ENCODE data around the gene HNMT.
"Not testable (repeated sequence)": the region's sequence is repeated elsewhere in the genome, so short reads cannot be mapped to it uniquely, and the experiment has no call there.

HNMT gene

GRCh38 chr2:137945229-137945628, 19.0 kb upstream of the HNMT start:
- DNase-seq (ENCODE audit: insufficient read length, low spot score): no peak

DNA sequence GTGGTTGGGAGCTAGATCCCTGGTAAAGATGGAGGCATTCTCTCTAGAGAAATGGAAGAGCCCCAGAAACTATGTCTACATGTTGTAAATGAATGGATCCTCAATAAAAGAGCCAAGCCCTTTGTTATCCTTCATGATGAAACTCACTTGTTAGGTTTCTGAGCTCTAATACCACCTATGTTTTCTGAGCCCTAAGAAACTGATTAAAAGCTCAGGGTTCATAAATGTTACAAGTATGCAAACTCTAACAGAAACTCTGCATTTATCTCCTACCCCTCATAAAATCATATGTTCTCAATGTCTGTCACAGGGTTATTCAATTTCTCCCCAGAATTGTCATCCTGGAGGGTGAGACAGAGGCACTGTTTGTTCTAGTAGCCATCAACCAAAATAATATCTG, 18.0 kb upstream of the HNMT start:
- DNase-seq (ENCODE audit: insufficient read length, low spot score) (no peak), FAIRE-seq (no peak)

More at GRCh38 chr2:137945229-137945628, 19.0 kb upstream of the HNMT start:
- FAIRE-seq: no peak

- no peak for FAIRE-seq
- DNase-seq (ENCODE audit: insufficient read length, low spot score): no peak
These were observed 17.1 kb upstream of the HNMT start for GRCh38 chr2:137947032-137947727.

DNA sequence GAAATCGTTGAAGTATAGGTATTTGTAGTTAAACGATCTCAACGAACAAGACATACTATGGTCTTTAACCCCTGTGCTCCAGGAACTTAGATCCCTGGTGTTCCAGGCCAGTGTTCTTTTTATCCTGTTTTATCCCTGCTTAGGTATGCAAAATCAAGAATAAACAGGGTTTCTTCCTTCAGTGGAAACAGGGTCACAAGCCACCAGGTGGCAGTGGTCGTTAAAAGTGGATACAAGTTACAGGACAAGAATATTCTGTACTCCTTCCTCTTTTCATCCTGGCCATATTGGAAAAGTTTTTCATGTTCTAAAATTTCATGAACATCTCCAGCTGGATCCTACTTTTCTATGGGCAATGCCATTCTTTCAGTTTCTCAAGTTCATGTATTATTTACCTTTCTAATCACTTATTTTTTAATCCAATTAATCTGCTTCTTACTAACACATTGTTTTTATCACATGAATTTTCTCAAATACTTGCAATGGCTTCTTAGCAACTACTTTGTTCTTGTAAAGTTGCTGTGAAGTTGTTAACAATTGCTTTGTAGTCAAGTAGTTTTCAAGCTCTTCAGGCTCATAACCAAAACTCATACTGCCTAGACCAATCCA, 16.4 kb upstream of the HNMT start:
- peak; percentile 48 for DNase-seq (ENCODE audit: insufficient read length, low spot score)
- no peak for FAIRE-seq

- DNase-seq (ENCODE audit: insufficient read length, low spot score) (no peak), FAIRE-seq (no peak)
These were observed 15.4 kb upstream of the HNMT start for GRCh38 chr2:137948894-137949293.

DNA sequence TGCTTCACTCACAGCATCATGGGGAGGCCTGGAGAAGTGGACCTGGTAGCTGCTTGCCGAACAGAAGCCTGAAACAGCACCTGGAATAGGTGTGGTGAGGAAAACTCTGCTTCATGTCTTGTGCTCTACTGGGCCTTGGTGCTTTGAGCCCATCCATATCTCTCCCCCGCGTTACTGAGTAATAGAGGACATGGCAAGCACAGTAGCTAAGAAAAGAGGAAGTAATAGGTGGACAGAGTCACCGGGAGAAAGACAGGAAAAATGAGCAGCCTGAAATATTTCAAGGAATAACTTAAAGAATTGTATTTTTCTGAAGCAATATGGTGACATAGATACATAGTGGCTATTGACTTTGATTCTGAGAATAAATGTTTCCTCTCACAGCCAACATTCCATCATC, 14.0 kb upstream of the HNMT start:
- DNase-seq (ENCODE audit: insufficient read length, low spot score) (no peak), FAIRE-seq (no peak)

DNA sequence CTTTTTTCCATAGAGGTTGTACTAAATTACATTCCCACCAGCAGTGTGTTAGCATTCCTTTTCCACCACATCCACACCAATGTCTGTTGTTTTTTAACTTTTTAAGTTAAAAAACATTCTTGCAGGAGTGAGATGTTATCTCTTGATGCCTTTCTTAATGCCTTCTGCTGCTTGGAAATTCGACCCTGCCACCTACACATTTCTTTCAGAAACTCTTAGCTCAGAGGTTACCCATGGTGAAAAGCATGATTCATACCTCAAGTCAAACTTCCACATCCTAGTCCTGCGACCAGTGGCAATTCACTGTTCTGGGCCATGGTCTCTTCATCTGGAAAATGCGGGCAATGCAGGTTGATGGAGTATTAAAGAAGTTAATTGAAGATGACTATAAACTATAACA, 12.7 kb upstream of the HNMT start:
- FAIRE-seq (no peak), DNase-seq (ENCODE audit: insufficient read length, low spot score) (peak; percentile 23)

DNA sequence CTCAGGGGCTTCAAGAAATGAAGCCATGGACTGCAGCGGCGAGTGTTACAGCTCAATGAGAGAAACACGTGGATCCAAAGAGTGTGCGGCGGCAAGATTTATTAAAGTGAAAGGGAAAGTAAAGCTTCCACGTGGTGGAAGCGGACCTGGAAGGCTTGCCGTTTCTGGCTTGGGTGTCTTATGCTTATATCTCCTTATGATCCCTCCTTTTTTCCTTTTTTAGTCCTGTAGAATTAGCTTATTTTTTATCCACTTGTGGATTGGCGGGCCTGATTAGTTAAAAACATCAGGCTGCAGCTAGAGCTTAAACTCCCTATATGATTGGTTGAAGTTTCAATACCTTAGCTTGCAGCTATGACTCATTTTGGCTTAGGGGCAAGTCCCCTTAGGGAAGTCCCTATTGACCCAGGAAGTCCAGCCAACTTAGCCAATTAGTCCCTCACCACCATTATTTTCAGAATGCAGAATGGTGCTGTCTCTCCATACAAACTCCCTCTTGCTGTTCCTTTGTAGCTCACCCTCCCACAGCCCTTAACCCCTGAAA, 11.6 kb upstream of the HNMT start:
- DNase-seq (ENCODE audit: insufficient read length, low spot score): no peak

GRCh38 chr2:137955536-137955935, 8.7 kb upstream of the HNMT start:
- FAIRE-seq (no peak), DNase-seq (ENCODE audit: insufficient read length, low spot score) (no peak)

More for the DNA sequence above, 11.6 kb upstream of the HNMT start:
- FAIRE-seq: no peak

DNA sequence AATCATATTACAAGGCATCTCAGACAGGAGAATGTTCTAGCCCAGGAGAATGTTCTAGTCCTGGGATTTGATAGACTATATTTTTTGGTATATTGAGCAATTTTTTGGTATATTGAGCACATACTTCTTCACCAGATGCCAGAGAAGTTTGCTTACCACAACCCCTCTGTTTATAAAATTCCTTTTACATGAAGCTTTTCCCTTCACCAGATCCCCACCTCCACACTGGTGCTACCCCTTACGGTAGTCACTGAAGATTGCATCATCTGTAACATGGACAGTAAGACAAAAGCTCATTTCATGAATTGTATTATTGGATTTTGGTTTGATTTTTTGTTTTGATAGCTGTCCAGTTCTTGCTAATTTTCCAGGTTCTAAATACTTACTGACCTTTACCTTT, 7.2 kb upstream of the HNMT start:
- no peak for FAIRE-seq
- DNase-seq (ENCODE audit: insufficient read length, low spot score): peak; percentile 40

GRCh38 chr2:137959166-137959565, 5.1 kb upstream of the HNMT start:
- no peak for DNase-seq (ENCODE audit: insufficient read length, low spot score)
- FAIRE-seq: no peak

- FAIRE-seq (no peak), DNase-seq (ENCODE audit: insufficient read length, low spot score) (no peak)
These were observed 4.0 kb upstream of the HNMT start for GRCh38 chr2:137960223-137960622.

GRCh38 chr2:137961602-137962001, 2.7 kb upstream of the HNMT start:
- FAIRE-seq (no peak), DNase-seq (ENCODE audit: insufficient read length, low spot score) (no peak)

DNA sequence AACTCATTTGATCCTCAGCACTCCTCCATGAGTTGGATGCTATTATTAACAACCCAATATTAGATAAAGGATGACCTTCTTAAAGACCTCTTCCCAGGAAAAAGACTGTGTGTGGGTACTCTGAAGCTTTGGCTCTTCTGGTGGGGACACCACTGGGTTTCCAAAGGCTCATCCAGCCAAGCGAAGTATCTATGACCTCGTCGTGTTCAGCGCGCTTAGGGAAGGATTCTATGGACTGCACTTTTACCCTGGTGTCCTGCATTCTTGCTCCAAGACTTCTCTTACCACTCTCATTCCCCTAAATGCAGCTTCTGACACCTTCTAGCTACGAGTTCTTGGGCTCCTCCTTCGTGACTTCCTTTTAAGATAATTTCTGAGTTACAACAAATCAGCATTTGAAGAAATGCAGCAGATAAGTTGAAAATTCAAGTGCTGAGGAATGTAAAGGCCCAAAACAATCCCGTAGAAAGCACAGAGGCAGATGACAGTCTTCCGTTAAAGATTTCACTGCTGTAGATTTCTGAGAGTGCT, 673 bp upstream of the HNMT start:
- DNase-seq (ENCODE audit: insufficient read length, low spot score) (no peak), FAIRE-seq (no peak)

DNA sequence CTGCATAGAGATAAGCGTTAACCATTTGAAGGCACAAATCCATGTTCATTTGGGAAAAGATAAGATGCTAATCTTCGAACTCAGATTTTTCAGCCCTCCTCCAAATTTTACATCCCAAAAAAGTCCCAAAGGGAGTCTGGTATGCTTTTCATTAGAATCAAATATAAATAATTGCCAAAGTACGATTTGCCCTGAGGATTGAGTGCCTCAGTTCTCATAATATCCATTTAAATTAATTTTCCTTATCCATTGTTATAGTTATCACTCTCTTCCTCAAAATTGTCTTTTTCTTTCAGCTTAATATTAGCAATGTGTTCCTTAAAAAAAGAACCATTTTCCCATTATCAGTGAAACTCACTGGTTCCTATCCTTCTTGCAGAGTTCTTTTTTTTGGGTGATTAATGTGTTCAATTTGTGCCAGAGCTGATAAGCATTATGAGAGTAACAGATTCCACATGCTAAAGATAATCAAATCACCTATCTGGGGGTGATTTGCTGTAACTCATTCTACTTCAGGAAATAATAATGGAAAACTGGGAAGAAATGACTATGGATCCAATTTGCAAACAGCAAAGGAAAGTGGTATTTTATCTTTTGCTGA, 686 bp downstream of the HNMT start:
- FAIRE-seq: no peak

DNA sequence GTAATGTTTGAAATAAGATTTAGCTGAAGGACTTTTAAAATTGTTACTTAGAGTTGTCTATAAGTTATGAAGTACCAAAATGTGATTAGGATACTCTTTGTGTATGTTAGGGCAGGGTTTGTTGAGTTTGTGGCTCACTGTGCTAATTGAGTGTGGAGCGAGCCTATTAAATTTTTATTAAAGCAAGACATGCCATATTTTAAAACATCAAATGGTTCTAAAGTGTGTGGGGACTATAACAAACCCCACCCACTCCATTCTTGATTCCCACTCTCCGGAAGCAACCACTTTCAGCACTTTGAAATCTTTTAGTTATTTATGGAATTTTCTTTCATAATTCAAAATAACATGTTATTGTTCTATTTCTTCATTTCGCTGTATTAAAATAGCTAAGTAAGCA, 1.8 kb downstream of the HNMT start:
- FAIRE-seq: no peak
- DNase-seq (ENCODE audit: insufficient read length, low spot score): no peak

More for the DNA sequence above, 686 bp downstream of the HNMT start:
- DNase-seq (ENCODE audit: insufficient read length, low spot score): no peak

DNA sequence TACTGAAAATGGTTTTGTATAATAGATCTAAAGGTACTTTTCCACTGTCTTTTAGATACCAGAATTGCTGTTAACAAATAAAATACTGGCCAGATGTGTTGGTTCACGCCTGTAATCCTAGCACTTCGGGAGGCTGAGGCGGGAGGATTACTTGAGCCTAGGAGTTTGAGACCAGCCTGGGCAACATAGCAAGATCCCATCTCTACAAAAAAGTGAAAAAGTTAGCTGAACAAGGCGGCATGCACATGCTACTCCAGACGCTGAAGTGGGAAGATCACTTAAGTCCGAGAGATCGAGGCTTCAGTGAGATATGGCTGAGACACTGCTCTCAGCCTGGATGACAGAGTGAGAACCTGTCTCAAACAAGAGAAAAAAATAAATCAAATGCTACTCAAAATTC, 2.8 kb downstream of the HNMT start:
- FAIRE-seq (no peak), DNase-seq (ENCODE audit: insufficient read length, low spot score) (no peak)

- DNase-seq (ENCODE audit: insufficient read length, low spot score) (no peak), FAIRE-seq (no peak)
These were observed 4.5 kb downstream of the HNMT start for GRCh38 chr2:137968477-137969417.

- DNase-seq (ENCODE audit: insufficient read length, low spot score) (peak; percentile 51), FAIRE-seq (no peak)
These were observed 5.1 kb downstream of the HNMT start for GRCh38 chr2:137969418-137969765.

DNA sequence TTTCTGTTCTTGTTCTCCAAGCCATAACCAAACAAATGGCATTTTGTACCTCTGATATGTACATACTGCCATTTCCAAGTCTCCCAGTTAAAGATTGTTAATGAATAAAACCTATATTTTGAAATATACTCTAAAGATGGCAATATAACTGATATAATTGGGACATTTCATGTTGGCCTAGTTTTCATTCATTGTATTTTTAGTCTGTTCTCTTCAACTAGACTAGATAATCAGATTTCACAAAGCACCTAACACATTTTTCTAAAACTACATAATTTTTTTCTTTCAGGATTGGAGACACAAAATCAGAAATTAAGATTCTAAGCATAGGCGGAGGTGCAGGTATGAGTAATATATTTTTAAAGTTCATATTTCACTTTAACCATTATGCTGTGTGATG, 5.6 kb downstream of the HNMT start:
- no peak for DNase-seq (ENCODE audit: insufficient read length, low spot score)
- no peak for FAIRE-seq

DNA sequence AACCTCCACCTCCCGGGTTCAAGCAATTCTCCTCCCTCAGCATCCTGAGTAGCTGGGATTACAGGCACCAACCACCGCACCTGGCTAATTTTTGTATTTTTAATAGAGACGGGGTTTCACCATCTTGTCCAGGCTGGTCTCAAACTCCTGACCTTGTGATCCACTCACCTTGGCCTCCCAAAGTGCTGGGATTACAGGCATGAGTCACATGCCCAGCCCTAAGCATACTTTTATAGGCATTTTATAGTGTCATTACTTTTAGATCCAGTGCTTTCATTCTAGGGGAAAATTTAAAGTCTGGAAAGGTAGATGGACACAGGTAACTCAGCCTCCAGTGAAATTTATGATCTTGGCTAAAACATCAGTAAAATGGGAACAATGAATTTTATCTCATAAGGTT, 7.0 kb downstream of the HNMT start:
- DNase-seq (ENCODE audit: insufficient read length, low spot score); FAIRE-seq: not testable (repeated sequence)

All from HTR-8/SVneo (cell line).